Stimulated activated effector memory CD8-positive, alpha-beta T cell treated with anti-CD3 and anti-CD28 coated beads, Interleukin-12 subunit alpha, Interleukin-12 subunit beta, amount 100 ng/mL, for 72 hours (primary cell): ENCODE measurements around the gene FRMPD2.
A peak's percentile ranks its signal among the peaks of the same experiment; 100 is the strongest.

Source experiments
- ATAC-seq: fragments of 150-1000 bp; cut with Tn5 transposase; 2 replicates; pipeline ENCODE4 v1.10.0; 2021
- DNase-seq, 2 donors: peaks; one replicate each; pipeline ENCODE4 v3.0.0; 2021 to 2022; ENCODE audit warnings: low spot score in 2 of 2
- H3K27ac Mint-ChIP-seq: one replicate; pipeline ENCODE4 v1.8.0; 2022; ENCODE audit warnings: mild to moderate bottlenecking, mixed read lengths
- H3K36me3 Mint-ChIP-seq: one replicate; pipeline ENCODE4 v1.8.0; 2022; ENCODE audit warnings: mild to moderate bottlenecking, mixed read lengths
- H3K4me1 Mint-ChIP-seq: one replicate; pipeline ENCODE4 v1.8.0; 2022; ENCODE audit warnings: mixed read lengths
- H3K4me3 Mint-ChIP-seq: one replicate; pipeline ENCODE4 v1.8.0; 2022; ENCODE audit warnings: mild to moderate bottlenecking, mixed read lengths
- H3K9me3 Mint-ChIP-seq: one replicate; pipeline ENCODE4 v1.8.0; 2022; ENCODE audit warnings: mixed read lengths

FRMPD2 gene, protein sequence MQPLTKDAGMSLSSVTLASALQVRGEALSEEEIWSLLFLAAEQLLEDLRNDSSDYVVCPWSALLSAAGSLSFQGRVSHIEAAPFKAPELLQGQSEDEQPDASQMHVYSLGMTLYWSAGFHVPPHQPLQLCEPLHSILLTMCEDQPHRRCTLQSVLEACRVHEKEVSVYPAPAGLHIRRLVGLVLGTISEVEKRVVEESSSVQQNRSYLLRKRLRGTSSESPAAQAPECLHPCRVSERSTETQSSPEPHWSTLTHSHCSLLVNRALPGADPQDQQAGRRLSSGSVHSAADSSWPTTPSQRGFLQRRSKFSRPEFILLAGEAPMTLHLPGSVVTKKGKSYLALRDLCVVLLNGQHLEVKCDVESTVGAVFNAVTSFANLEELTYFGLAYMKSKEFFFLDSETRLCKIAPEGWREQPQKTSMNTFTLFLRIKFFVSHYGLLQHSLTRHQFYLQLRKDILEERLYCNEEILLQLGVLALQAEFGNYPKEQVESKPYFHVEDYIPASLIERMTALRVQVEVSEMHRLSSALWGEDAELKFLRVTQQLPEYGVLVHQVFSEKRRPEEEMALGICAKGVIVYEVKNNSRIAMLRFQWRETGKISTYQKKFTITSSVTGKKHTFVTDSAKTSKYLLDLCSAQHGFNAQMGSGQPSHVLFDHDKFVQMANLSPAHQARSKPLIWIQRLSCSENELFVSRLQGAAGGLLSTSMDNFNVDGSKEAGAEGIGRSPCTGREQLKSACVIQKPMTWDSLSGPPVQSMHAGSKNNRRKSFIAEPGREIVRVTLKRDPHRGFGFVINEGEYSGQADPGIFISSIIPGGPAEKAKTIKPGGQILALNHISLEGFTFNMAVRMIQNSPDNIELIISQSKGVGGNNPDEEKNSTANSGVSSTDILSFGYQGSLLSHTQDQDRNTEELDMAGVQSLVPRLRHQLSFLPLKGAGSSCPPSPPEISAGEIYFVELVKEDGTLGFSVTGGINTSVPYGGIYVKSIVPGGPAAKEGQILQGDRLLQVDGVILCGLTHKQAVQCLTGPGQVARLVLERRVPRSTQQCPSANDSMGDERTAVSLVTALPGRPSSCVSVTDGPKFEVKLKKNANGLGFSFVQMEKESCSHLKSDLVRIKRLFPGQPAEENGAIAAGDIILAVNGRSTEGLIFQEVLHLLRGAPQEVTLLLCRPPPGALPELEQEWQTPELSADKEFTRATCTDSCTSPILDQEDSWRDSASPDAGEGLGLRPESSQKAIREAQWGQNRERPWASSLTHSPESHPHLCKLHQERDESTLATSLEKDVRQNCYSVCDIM (N-terminal part only)

DNA sequence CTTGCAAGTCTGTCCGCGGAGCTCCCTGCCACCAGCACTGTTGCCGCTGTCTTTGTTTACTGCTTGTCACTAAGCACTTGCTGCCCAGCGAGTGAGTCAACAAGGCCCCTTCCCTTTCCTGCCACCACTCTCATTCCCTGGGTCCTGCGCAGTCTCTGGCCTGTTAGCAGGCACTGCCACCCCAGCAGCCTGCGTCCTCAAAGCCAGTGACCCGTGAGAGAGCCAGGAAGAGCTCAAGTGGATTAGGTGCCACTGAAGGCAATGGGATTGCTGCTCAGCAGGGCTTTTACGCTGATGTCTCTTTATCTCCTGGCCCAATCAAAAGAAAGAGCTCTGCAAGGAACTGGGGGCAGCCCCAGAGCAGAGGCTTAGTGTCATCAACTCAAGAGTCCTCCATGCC lies at the start of gene FRMPD2:
FRMPD2 (minus strand) TSS at position 61 of the 400 bp plus-strand sequence. CDS start 129 bp downstream, outside the sequence.
- Mint-ChIP-seq H3K9me3 (no peaks in the 10 kb centered on the region), H3K4me3 (no peak within 1 kb of the TSS), H3K27ac (no peak within 1 kb of the TSS), H3K4me1 (no peaks in the 10 kb centered on the region), H3K36me3 (no peaks in the 10 kb centered on the region)
- ATAC-seq (no peak), DNase-seq (peak in 1 of 2 donors; percentile 38)

DNA sequence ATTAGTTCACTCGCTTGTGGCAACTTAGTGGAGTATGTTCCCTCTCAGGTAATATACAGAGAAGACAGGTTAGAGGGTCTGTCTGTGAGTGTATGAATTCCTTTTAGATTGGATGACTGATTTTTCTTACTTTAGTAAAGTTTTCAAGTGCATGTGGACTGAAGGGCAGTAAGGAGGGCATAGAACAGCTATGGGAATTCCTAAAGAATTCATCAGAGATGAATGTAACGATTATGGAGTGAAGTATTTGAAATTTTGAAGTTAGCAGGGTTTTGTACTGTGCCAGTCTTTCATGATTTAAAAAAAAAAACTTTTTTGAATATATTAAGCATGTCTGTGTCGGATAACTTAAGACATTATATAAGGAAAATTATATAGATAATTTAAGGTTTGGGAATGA lies 47.5 kb upstream of the FRMPD2 start:
- no peaks in the 10 kb centered on the region for H3K36me3 Mint-ChIP-seq
- peaks cover 34% of the 10 kb centered on the region for H3K4me1 Mint-ChIP-seq
- H3K27ac Mint-ChIP-seq = no peak overlapping the region
- H3K4me3 Mint-ChIP-seq = no peak overlapping the region
- DNase-seq (no peak), ATAC-seq (no peak)
- H3K9me3 Mint-ChIP-seq = no peaks in the 10 kb centered on the region

DNA sequence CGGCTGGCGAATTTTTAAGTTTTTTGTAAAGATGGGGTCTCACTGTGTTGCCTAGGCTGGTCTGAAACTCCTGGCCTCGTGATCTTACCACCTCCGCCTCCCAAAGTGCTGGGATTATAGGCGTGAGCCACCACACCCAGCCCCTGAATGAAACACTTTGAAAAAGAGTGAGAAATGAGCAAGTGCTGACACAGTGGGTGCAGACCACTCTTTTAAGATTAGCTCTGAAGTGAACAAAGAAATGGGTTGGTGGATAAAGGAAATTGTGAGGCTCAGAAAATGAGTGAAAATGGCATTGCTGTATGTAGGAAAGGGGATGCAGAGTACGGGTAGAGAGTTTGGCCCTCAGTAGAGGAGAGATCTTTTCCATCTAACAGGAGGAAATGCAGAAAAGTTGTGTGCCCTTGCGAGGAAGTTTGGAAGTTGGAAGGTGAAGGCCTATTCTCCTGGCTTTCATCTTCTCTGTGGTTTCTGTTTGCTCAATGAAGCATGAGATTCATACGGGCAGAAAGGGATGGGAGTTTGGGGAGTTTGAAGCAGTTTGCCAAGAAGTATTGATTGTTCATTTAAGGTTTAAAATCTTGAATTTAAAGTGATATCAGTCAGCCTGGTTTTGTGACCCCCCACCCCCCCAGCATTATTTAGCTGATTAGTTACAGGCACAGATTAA lies 43.0 kb upstream of the FRMPD2 start:
- Mint-ChIP-seq H3K36me3 (no peaks in the 10 kb centered on the region), H3K4me1 (peaks cover 13% of the 10 kb centered on the region), H3K9me3 (no peaks in the 10 kb centered on the region), H3K4me3 (no peak overlapping the region), H3K27ac (no peak overlapping the region)
- ATAC-seq (no peak), DNase-seq (no peak)

DNA sequence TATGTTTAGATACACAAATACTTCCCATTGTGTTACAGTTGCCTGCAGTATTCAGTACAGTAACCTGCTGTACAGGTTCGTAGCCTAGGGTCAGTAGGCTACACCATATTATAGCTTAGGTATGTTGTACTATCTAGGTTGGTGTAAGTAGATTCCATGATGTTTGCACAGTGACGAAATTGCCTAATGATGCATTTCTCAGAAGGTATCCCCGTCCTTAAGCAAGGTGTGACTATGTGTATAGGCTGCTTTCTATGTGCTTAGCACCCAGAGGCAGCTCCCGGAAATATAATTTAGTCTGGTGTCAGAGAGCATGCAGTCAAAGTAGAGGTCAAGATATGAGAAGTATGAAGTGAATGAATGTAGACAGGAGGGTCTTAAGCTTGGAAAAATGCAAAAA lies 41.7 kb upstream of the FRMPD2 start:
- Mint-ChIP-seq H3K27ac (no peak overlapping the region), H3K9me3 (no peaks in the 10 kb centered on the region), H3K36me3 (no peaks in the 10 kb centered on the region), H3K4me1 (peaks cover 22% of the 10 kb centered on the region), H3K4me3 (no peak overlapping the region)
- ATAC-seq (no peak), DNase-seq (no peak)

DNA sequence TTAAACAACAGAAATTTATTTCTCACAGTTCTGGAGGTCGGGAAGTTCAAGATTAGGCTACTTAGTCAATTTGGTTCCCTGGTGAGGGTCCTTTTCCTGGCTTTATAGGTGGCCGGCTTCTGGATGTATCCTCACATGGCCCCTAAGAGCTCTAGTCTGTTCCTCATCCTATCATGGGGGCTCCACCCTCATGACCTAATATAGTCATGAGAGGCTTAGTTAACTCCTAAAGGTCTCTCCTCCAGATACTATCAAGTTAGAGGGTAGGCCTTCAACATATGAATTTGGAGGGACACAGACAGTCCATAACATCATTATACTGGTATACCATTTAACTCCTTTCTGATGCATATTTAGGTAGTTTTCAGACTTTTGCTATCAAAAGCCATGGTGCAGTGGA lies 39.6 kb upstream of the FRMPD2 start:
- Mint-ChIP-seq H3K36me3 (no peaks in the 10 kb centered on the region), H3K4me1 (peaks cover 32% of the 10 kb centered on the region), H3K4me3 (no peak overlapping the region), H3K9me3 (no peaks in the 10 kb centered on the region), H3K27ac (no peak overlapping the region)
- no peak for DNase-seq
- ATAC-seq = no peak

DNA sequence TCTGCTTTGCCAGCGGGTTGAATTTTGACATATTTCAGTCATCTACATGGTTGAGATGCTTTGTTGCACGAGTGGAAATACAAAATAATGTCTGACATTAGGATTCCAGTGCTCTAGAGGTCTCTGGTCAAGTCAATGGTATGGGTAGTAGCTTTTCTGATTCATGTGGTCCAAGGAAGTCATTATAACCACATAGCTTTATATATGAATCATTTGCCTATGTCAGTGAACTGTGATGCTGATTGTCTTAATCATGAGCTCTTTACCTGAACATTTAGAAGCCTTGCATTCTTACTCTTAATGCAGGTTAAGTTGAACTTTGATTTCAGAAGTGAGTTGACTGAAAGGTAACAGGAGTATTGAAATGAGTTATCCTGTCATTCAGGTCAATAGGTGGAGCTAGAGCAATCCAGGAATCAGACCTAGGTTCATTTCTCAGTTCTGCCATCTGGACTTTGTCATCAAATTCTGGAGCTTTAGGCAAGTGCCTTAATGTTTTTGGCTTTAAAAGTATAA lies 35.3 kb upstream of the FRMPD2 start:
- Mint-ChIP-seq H3K27ac (no peak overlapping the region), H3K9me3 (no peaks in the 10 kb centered on the region), H3K36me3 (peaks cover 7% of the 10 kb centered on the region), H3K4me1 (peaks cover 36% of the 10 kb centered on the region), H3K4me3 (peak overlapping the region; percentile 7)
- DNase-seq = peak in 1 of 2 donors; percentile 49
- ATAC-seq = peak; percentile 68

DNA sequence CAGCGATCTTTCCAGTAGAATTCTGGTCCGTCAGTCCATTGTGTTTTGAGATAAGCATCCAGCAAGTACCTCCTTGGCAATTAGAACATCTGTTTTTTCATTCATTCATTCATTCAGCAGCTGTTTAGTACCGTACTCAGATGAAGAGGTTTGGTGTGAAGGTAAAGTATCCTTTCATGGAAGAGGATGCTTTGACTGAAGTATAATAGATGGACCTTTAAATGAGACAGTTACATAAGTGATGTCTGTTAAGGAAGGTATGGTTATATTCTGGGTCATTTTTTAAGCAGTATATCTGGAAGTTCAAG lies 33.2 kb upstream of the FRMPD2 start:
- no peak for ATAC-seq
- Mint-ChIP-seq H3K4me1 (peaks cover 30% of the 10 kb centered on the region), H3K36me3 (peaks cover 7% of the 10 kb centered on the region), H3K27ac (peak overlapping the region; percentile 82), H3K4me3 (peak overlapping the region; percentile 78), H3K9me3 (no peaks in the 10 kb centered on the region)
- no peak for DNase-seq

DNA sequence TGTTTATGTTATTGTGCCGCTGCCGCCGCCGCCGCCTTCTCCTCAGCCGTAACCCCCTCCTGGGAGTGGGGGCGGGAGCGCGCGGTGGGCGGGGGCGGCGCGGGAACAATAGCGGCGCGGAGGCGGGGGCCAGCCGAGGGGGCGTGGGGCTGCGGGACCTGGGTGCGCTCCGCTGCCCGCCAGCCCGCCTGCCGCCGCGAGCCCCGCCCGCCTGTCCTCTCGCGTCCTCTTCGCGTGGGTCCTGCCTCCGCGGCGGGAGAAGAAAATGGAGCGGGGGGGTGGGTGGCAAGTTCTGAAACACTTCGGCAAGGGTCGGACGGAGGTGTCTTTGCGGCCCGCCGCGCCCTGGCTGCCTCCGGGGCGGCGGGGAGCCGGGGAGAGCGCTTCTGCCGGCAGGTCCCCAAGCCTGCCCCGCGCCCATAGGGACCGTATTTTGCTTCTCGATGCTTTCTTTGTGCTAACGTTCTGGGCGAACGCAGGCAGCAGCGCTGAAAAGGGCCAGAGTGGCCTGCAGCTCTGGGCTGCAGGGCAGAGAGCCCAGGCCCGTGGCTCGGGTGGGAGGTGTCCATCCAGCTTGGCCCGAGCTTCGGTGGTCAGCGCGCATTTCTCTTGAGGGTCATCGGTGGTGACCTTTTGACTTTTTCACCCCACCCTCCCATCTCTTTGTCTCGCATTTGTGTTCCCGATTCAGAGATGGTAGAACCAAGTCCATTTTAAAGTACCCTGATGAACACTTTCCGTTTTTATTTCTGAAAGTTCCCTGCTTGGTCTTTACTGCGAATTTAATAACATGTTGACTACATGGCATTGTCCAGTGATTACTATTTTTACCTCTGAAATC lies 32.6 kb upstream of the FRMPD2 start:
- ATAC-seq = peak; percentile 61
- peaks cover 27% of the 10 kb centered on the region for H3K4me1 Mint-ChIP-seq
- H3K27ac Mint-ChIP-seq = peak overlapping the region; percentile 82
- H3K9me3 Mint-ChIP-seq = no peaks in the 10 kb centered on the region
- H3K36me3 Mint-ChIP-seq = peaks cover 7% of the 10 kb centered on the region
- DNase-seq = no peak
- H3K4me3 Mint-ChIP-seq = peak overlapping the region; percentile 78

DNA sequence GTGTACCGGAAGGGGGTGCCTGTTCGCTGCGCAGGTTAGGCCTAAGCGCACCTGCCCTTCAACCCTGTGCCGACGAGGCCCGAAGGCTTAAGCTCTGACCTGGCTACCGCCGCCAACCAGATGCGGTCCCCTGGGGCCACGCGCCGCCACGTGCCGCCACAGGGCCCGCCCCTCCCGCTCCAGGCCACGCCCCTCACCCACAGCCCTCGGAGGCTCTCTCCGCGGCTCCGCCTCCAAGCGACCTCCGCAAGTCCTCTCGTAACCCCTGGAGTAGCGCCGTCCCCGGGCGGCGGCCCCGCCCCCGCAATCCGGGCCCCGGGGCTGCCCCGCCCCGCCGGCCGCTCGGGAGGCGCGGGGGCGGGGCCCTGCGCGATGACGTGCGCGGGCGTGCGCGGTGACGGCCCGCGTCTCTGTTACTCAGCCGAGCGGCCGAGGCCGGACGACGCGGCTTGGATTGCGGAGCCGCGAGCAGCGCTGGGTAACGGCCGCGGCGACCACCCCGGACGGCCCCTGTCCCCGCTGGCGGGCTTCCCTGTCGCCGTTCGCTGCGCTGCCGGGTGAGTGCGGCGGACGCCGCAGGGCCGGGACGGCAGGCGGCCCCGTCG lies 31.9 kb upstream of the FRMPD2 start, which contains the start of gene MAPK8:
MAPK8 (plus strand) TSS at position 413 of the 605 bp plus-strand sequence. CDS start 94,984 bp downstream, outside the sequence.
- Mint-ChIP-seq H3K4me3 (peak within 1 kb of the TSS; percentile 78), H3K27ac (peak within 1 kb of the TSS; percentile 82), H3K4me1 (peaks cover 20% of the 10 kb centered on the region), H3K9me3 (no peaks in the 10 kb centered on the region), H3K36me3 (peaks cover 7% of the 10 kb centered on the region)
- peak; percentile 87 for ATAC-seq
- peak; percentile 86 to 96 for DNase-seq

DNA sequence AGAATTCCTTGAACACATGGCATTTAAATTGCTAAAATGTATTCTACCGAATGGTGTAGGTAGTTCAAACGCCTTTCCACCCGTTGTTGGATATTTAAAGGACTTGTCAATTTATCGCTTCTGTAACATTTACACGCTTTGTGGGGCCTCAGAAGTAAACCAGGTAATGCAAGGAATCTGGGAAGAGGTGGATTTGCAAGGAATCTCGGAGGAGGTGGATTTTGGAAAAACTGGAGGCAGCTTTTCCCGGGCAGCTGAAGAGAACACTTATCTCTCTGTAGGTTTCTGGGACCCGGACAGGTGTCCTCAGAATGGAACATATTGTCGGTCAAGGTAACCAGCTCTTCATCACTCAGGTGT lies 31.4 kb upstream of the FRMPD2 start:
- Mint-ChIP-seq H3K9me3 (no peaks in the 10 kb centered on the region), H3K4me1 (peaks cover 20% of the 10 kb centered on the region), H3K4me3 (peak overlapping the region; percentile 78), H3K36me3 (peaks cover 7% of the 10 kb centered on the region), H3K27ac (peak overlapping the region; percentile 41)
- DNase-seq = no peak
- no peak for ATAC-seq

DNA sequence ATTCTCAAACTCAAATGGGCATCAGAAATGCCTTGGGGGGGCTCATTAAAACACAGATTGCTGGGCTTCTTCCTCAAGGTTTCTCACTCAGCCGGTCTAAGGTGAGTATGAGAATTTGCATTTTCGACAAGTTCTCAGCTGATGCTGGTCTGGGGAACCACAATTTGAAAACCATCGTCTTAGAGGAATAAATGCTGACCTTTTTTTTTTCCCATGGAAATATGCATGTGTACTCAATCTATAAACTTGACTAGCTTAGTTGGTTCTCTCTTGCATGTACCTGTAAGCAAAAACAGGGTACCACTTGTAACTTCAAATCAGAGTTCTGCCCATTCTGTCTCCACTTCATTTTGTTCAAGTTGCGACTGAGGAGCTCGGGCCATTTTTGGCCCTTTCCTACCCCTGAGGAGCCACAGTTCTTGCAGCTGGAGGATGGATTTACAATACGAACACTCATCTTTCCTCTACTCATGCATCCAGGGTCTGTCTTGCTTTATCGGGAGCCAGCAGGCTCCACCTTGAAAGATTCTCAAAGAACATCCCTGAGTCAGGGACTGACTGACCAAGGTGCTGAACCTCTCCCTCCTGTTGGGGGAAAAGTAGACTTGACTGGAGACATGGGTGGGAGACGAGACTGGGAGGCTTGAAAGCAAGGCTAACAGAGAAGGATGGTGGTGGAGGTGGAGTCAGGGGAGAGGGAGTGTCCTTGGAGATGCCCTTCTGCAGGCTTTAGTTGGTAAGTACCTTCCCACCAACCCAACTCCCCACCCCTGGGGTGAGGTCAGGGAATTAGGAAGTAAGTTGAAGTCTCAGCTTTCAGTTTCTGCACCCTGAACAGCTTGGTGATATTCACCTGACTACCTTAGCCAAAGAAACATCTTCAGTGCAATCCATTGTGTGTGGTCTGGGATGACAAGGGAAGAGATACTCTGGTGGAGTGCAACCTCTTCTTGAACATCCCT lies 28.3 kb upstream of the FRMPD2 start:
- no peak for ATAC-seq
- H3K4me3 Mint-ChIP-seq = no peak overlapping the region
- H3K4me1 Mint-ChIP-seq = peaks cover 4% of the 10 kb centered on the region
- peaks cover 6% of the 10 kb centered on the region for H3K36me3 Mint-ChIP-seq
- no peaks in the 10 kb centered on the region for H3K9me3 Mint-ChIP-seq
- DNase-seq = no peak
- H3K27ac Mint-ChIP-seq = no peak overlapping the region

DNA sequence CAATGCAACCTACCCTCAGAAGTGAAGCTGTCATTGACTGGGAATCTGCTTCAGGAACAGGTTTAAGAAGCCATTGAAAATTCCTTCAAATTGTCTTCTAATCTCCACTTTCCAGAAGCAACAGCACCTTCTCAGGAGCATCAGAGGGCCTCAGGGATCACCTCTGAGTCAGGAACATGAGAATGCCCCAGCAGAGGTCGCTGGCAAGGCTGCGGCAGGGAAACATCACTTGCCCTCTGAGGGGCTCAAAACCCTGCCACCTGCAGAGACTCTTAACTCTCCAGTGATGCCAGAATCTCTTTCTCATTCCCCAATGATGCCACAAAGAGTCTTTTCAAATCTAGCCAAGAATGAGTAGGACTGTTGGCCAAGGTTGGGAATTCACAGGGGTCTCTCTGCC lies 26.1 kb upstream of the FRMPD2 start:
- DNase-seq (no peak), ATAC-seq (no peak)
- Mint-ChIP-seq H3K9me3 (no peaks in the 10 kb centered on the region), H3K4me1 (no peaks in the 10 kb centered on the region), H3K4me3 (no peak overlapping the region), H3K36me3 (no peaks in the 10 kb centered on the region), H3K27ac (no peak overlapping the region)

DNA sequence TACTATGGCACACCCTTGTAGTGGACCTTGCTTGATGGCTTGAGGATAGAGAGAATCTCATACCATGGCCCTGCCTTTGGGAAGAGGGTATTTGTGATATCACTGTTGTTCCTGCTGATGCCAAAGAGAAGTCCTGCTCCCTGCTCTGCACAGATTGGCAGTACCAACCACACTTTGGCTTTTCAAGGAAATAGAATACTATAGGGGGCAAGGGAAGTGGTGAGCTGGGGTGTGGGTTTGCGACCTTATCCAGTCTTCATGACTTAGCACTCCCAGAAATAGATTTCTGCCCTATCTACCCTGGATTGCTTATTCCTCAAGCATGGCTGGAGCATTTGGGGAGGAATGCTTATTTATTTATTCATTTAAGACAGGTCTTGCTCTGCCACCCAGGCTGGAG lies 25.2 kb upstream of the FRMPD2 start:
- Mint-ChIP-seq H3K4me1 (no peaks in the 10 kb centered on the region), H3K27ac (no peak overlapping the region), H3K9me3 (no peaks in the 10 kb centered on the region), H3K4me3 (no peak overlapping the region), H3K36me3 (no peaks in the 10 kb centered on the region)
- ATAC-seq (no peak), DNase-seq (no peak)
